Mucosa of stomach (tissue), 1 donor: ENCODE results near the gene TTC39C.

Experiments used
- H3K27me3 ChIP-seq: one replicate; pipeline ENCODE4 v1.7.0; 2013; ENCODE audit warnings: mild to moderate bottlenecking, low read length; ENCODE audit not compliant: control insufficient read depth, insufficient read depth
- H3K36me3 ChIP-seq: one replicate; pipeline ENCODE4 v1.7.0; 2013; ENCODE audit warnings: low read length; ENCODE audit not compliant: control insufficient read depth, insufficient read depth
- H3K4me1 ChIP-seq: one replicate; pipeline ENCODE4 v1.7.0; 2013; ENCODE audit warnings: mild to moderate bottlenecking, low read length; ENCODE audit not compliant: control insufficient read depth, insufficient read depth
- H3K4me3 ChIP-seq: one replicate; pipeline ENCODE4 v1.7.0; 2013; ENCODE audit warnings: low read length
- H3K9ac ChIP-seq: one replicate; pipeline ENCODE4 v1.7.0; 2013; ENCODE audit warnings: mild to moderate bottlenecking, low read length, moderate library complexity
- H3K9me3 ChIP-seq: one replicate; pipeline ENCODE4 v1.7.0; 2013; ENCODE audit warnings: mild to moderate bottlenecking, low read length, moderate library complexity; ENCODE audit not compliant: control insufficient read depth
- donor health status: Pancreatic carcinoma.

Gene TTC39C

DNA sequence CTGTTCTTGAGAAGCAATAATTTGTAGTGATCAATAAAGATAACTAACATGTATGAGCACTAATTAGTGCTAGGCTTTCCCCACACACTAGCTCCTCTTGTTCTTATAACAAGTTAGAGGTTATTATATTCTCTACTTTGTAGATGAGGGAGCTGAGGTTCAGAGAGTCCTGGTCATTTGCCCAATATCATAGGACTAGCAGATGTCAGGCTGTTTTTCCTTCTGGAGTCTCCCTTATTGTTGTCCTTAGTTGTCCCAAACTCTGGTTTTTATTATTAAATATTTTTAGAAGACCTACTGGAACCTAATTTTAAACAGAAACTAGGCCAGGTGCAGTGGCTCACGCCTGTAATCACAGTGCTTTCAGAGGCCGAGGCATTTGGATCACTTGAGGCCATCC, 16.5 kb upstream of the TTC39C start:
- no peak overlapping the region for H3K9ac ChIP-seq
- no peak overlapping the region for H3K4me3 ChIP-seq
- H3K9me3 ChIP-seq, result no peaks in the 10 kb centered on the region
- H3K36me3 ChIP-seq, result no peaks in the 10 kb centered on the region
- no peaks in the 10 kb centered on the region for H3K27me3 ChIP-seq
- H3K4me1 ChIP-seq, result peaks cover 20% of the 10 kb centered on the region

DNA sequence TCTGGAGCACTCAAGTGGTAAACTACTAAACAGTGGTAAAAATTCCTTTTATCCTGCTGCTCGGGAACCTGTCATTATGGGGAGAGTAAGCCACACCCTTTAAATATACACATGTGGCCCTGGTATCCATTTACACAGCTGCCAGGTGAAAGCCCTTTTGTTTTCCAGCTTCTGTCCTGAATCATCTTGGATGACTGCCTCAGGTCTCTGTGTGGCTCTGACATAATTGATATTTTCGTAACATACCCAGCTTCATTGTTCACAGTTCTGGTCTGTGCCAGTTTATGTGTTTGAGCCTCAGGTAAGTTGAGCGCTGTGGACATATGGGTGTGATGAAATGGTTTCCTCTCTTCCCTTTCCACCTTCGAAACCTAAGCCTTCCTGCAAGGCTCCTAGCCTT, 15.7 kb upstream of the TTC39C start:
- peaks cover 22% of the 10 kb centered on the region for H3K4me1 ChIP-seq
- no peak overlapping the region for H3K4me3 ChIP-seq
- H3K9ac ChIP-seq, result no peak overlapping the region
- no peaks in the 10 kb centered on the region for H3K36me3 ChIP-seq
- no peaks in the 10 kb centered on the region for H3K9me3 ChIP-seq
- H3K27me3 ChIP-seq, result no peaks in the 10 kb centered on the region

DNA sequence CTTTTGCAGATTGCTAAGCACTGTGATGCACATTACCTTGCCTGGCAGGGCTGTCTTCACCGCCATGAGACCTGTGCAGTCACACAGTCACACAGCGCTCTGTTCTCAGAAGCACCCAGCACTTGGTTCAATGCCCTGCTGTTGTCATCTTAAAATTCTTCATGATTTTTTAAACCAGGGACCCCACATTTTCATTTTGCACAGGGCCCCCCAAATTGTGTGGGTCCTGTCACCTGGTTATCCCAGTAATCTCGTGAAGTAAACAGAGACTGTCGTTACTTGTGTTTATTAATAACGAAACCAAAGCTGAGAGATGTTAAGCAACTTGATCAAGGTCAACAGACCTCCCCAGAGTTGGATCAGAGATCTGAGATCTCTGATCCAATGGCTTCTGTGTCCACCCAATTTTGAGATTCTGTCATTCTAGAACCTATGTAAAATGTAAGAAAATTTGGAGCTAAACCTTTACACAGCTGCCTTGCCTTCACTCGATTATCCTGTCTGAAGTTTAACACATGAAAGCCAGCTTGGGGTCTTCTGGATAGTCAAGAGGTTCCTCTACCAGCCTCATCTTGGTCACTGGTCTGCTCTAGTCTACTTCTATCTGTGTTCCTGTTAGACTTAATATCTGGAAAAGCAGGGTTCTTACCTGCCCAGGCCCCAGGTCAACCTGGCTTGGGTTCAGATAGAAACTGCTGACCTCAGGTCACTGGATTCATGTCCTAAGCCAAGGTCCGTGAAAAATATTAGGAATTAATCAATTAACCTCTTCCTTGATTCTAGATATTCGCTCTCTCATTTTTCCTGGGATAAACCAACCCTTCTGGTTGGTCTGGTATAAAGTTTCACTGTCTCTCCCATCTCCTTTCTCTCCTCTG, 13.7 kb upstream of the TTC39C start:
- Histone ChIP-seq H3K9ac (no peak overlapping the region), H3K4me3 (no peak overlapping the region), H3K9me3 (no peaks in the 10 kb centered on the region), H3K27me3 (no peaks in the 10 kb centered on the region), H3K4me1 (peaks cover 23% of the 10 kb centered on the region), H3K36me3 (no peaks in the 10 kb centered on the region)

DNA sequence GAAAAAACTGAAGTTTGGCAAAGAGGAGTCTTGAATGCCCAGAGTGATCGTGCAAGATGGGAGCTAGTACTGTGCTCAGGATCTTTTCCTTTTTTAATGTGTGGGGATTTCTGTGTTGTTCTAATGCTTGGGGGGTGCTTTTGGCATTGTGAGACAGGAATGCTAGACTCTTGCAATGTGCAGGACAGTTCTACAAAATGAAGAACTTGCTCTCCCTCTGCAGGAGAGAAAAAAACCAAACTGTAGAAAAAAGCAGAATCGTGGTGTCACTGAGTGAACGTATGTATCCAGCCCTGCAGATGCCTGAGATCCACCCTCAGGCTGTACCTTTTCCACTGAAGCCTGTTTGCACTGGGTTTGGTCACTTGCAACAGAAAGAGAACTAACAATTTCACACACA, 12.1 kb upstream of the TTC39C start:
- Histone ChIP-seq H3K9ac (no peak overlapping the region), H3K27me3 (no peaks in the 10 kb centered on the region)

DNA sequence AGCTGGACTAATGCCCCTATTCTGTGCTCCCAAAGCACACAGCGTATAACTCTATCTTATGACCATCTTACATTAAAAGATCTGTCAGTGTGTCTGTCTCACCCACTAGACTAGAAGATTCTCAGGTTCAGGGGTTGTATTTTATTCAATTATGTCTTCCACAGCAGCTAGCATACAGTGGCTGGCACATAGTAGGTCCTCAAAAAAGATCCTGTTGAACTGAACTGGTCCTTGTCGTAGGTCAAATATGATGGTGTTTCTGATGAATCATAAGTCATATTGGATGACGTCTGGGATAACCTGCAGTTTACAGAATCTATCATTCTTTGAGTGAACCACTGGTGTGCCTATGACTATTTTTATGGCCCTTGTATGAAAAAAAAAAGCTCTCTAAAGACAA, 11.3 kb upstream of the TTC39C start:
- Histone ChIP-seq H3K4me1 (peaks cover 23% of the 10 kb centered on the region), H3K27me3 (no peaks in the 10 kb centered on the region), H3K9me3 (no peaks in the 10 kb centered on the region), H3K4me3 (no peak overlapping the region), H3K36me3 (no peaks in the 10 kb centered on the region), H3K9ac (no peak overlapping the region)

More for the DNA sequence above, 12.1 kb upstream of the TTC39C start:
- H3K4me1 ChIP-seq, result peaks cover 23% of the 10 kb centered on the region
- H3K36me3 ChIP-seq, result no peaks in the 10 kb centered on the region
- H3K4me3 ChIP-seq, result no peak overlapping the region
- no peaks in the 10 kb centered on the region for H3K9me3 ChIP-seq

DNA sequence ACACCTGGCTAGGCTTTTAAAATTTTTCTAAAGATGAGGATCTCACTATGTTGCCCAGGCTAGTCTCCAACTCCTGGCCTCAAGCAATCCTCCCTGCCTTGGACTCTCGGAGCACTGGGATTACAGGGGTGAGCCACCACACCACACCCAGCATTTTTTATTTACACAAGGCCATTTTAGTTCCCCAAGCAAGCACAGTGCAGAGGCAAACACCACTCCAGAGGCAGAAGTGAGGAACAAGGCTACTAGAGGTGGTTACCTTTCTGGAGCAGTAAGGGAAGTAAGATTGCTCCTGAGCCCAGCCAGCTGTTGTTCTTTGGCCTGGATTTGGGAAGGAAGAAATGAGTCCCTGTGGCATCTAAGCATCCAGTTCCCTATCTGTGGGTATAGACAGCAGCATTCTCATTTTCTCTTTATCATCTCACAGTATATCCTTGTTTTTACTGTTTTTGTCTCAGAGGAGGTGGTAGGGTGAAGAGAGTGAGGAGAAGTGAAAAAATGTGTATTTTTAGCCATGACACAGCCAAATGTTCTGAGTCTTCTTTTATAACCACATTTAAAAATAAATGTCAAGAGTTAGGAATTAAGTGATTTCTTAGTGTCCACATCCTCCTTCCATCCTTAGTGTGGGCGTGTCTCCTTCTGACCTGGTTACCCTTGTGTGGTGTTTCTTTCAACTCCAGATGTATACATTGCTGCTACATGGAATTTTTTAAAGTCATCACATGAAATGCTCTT, 10.5 kb upstream of the TTC39C start:
- H3K4me3 ChIP-seq, result no peak overlapping the region
- H3K9me3 ChIP-seq, result no peaks in the 10 kb centered on the region
- H3K4me1 ChIP-seq, result peaks cover 18% of the 10 kb centered on the region
- no peaks in the 10 kb centered on the region for H3K36me3 ChIP-seq
- H3K9ac ChIP-seq, result no peak overlapping the region
- no peaks in the 10 kb centered on the region for H3K27me3 ChIP-seq

DNA sequence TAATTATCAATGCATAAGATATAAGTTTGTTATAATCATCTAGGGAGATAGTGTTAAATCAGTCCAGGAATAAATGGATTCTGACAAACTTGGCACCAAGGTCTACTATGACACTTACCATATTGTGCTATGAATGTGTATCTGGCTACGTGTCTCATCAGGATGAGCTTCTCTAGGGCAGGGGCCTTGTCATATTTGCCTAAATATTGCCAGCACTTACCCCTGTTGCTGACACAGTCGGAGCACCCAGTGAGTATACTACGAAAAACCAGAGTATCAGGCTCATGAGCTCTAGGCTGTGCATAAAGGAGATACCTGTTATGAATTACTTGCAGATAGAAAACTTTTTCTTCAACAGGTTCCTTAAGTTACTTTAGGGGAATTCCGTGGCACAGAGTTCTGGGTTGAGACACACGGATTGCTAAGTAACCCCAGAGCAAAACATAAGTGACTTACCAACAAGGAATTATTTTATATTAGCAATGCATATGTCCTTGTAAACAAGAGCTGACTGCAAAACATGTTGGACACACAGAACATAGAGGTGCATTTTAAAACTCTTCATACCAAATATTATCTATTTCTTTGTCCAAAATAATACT, 7.7 kb upstream of the TTC39C start:
- Histone ChIP-seq H3K36me3 (no peaks in the 10 kb centered on the region), H3K9ac (no peak overlapping the region), H3K27me3 (no peaks in the 10 kb centered on the region), H3K4me3 (no peak overlapping the region), H3K4me1 (peaks cover 7% of the 10 kb centered on the region), H3K9me3 (no peaks in the 10 kb centered on the region)

DNA sequence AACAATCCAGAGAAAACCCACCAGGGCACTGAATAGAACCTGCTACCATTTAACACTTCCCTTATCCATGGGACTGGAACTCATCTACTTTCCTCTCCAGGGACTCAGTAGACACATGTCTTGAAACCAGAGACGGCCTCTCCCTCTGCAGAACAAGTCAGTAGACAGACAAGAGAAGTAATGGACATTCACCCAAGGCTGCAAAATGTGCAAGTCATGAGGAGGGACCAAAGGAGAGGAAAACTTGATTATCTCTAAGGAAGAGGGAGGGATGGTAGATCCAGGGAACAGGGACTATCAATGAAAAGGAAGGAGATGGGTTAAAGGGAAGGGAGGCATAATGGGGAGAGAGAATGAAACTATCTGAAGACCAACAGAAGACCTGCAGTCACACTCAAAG, 5.3 kb upstream of the TTC39C start:
- Histone ChIP-seq H3K9ac (no peak overlapping the region), H3K36me3 (no peaks in the 10 kb centered on the region), H3K4me1 (peaks cover under 1% of the 10 kb centered on the region), H3K27me3 (no peaks in the 10 kb centered on the region), H3K9me3 (no peaks in the 10 kb centered on the region), H3K4me3 (no peak overlapping the region)

DNA sequence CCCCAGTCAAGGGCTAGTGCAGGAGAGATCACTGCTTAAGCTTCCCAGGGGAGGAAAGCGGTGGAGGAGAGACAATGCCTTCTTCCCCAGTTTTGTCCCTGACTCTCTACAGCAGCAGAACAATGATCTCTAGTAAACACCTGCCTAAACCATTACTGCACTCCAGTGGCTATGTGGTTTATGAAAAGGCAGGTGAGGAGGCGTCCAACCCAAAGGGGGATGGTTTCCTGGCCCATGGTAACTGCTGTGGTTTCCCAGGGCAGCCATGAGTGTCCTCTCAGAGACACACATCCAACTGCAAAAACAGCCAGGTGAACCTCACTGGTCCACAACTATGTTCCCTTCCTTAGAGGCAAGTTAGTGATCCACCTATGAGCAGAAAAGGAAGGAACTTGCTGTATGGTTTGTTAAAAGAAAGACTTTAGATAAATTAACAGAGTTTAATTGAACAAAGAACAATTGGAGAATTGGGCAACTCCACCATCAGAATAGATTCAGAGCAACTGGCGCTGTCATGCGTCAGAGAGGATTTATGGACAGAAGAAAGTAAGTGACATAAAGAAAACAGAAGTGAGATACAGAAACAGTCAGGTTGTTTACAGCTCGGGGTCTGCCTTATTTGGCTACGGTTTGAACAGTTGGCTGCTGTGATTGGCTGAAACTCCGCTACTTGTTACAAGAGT, 4.8 kb upstream of the TTC39C start:
- Histone ChIP-seq H3K4me3 (no peak overlapping the region), H3K9ac (no peak overlapping the region), H3K27me3 (no peaks in the 10 kb centered on the region), H3K4me1 (no peaks in the 10 kb centered on the region), H3K36me3 (no peaks in the 10 kb centered on the region), H3K9me3 (no peaks in the 10 kb centered on the region)

DNA sequence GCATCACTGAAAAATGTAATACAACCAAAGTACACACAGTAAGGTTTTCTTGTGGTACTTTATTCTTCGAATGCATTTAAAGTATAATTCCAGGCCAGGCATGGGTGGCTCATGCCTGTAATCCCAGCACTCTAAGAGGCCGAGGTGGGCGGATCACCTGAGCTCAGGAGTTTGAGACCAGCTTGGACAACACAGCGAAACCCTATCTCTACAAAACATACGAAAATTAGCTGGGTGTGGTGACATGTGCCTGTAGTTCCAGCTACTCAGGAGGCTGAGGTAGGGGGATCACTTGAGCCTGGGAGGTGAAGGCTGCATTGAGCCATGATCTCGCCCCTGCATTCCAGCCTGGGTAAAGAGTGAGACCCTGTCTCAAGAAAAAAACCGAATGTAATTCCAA, 3.9 kb upstream of the TTC39C start:
- Histone ChIP-seq H3K4me3 (no peak overlapping the region), H3K36me3 (no peaks in the 10 kb centered on the region), H3K27me3 (no peaks in the 10 kb centered on the region), H3K9me3 (no peaks in the 10 kb centered on the region), H3K9ac (no peak overlapping the region), H3K4me1 (no peaks in the 10 kb centered on the region)

DNA sequence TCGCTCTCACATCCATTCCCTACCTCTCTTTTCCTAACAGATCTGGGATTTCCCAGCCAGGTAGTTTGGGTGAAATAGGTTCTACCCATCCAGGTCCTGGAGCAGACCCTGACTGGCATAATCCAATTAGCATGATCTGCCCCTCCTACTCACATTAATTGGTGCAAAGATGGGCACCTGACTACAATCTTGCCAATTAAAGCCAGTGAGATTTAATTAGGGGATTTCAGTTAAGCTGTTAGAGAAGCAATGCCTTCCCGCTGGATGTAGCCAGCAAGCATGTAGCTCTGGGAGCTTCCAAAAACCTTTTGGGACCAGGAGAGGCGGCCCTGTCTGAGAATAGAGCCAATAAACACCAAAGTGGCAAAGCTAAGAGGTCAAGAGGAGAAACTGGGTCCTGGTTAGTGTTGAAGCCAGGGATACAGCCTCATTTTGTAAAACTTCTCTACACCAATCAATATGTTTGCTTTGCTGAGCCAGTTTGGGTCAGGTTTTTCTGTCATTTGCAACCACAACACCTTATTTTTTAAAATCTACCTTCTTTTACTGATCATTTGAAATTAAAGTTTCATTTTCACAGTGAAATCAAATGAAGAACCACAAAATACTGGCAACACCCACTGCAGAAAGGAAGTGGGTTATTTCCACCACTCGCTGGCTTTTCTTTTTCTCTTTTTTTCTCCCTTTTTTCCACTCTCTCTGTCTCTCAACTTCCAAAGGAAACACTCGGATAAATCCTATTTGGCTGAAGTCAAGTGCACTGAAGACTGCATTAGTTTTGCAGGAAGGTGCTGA, 3.2 kb upstream of the TTC39C start:
- Histone ChIP-seq H3K9me3 (no peaks in the 10 kb centered on the region), H3K9ac (no peak overlapping the region), H3K27me3 (no peaks in the 10 kb centered on the region), H3K4me3 (no peak overlapping the region), H3K36me3 (no peaks in the 10 kb centered on the region), H3K4me1 (peaks cover 4% of the 10 kb centered on the region)
